Body of pancreas (tissue), 4 donors: ENCODE results near the gene HIPK3. TPM values are rescaled to one million over a fixed set of nuclear protein-coding genes. Genes with fewer than 3 reads are reported as not detected.

Experiments
- ATAC-seq: fragments of 150-250 bp; one replicate; pipeline ENCODE4 v1.9.1; 2016
- DNase-seq, 4 donors: peaks; one replicate each; pipeline ENCODE4 v3.0.0-alpha.2; 2019
- H3K27ac ChIP-seq, 4 donors: fragments of 200-600 bp; sonication (generic); 1 replicate in 3 of 4; 2 replicates in 1 of 4; pipeline versions ENCODE4 v1.5.1 to v1.6.1; 2016 to 2019; ENCODE audit warnings: mild to moderate bottlenecking in 1 of 4, mixed read lengths in 1 of 4, moderate library complexity in 1 of 4
- H3K27me3 ChIP-seq, 2 donors: fragments of 200-600 bp; sonication (generic); one replicate each; pipeline ENCODE4 v1.6.0; 2016; ENCODE audit warnings: mild to moderate bottlenecking in 1 of 2
- H3K36me3 ChIP-seq, 2 donors: fragments of 200-600 bp; sonication (generic); replicated peaks in 1 of 2; 2 replicates each; pipeline ENCODE4 v1.5.1; 2016; ENCODE audit warnings: low read depth in 2 of 2; ENCODE audit not compliant: insufficient read depth in 1 of 2
- H3K4me1 ChIP-seq: fragments of 200-600 bp; sonication (generic); one replicate; pipeline ENCODE4 v1.6.0; 2016
- H3K4me3 ChIP-seq, 2 donors: fragments of 200-600 bp; sonication (generic); 1 replicate in 1 of 2; 2 replicates in 1 of 2; pipeline ENCODE4 v1.5.1; 2016 to 2019
- H3K9me3 ChIP-seq, 3 donors: fragments of 200-600 bp; sonication (generic); 1 replicate in 2 of 3; 2 replicates in 1 of 3; pipeline ENCODE4 v1.5.1; 2016
- CTCF ChIP-seq, 7 experiments: fragments of 450-650 bp in 4 of 7; fragments of 200-600 bp in 3 of 7; sonication (generic) in 3 of 7; IDR thresholded peaks; one replicate each; pipeline ENCODE4 v1.5.1; 2016 to 2019; ENCODE audit warnings: antibody characterized with exemption in 7 of 7
- POLR2A ChIP-seq, 3 donors: fragments of 450-650 bp; IDR thresholded peaks; one replicate each; pipeline ENCODE4 v1.6.1; 2016; ENCODE audit warnings: antibody characterized with exemption in 3 of 3, mild to moderate bottlenecking in 2 of 3
- WGBS, 2 donors: methylation state at CpG; one replicate each; pipeline ENCODE4 v1.1.5; 2017; 5-methylcytosine and 5-hydroxymethylcytosine counted together
- intact Hi-C: fragments of 100-400 bp; cut with DNase I; formaldehyde crosslinking; loops from one replicate; pipeline ENCODE4 v1.15.1; 2023
- total RNA-seq, 2 donors: library from RNA; depleted of rRNA; stranded (reverse); fragments of >200 nt; gene quantifications; one replicate each; pipeline ENCODE4 v1.1.0, GENCODE V29; 2016

Gene HIPK3
- 10 to 100 TPM; 51.7 to 57.1 TPM for total RNA-seq

- intact Hi-C loops: loop anchor here (10.0 kb wide), 1 partner anchor 67 kb away; no protein-coding TSS in a partner anchor
- ATAC-seq: peak; percentile 87
- WGBS, 2 donors: 0 to 1% methylated on average over 2 to 73 of the region's 85 CpGs
Measured at GRCh38 chr11:33257160-33257896, at the start of gene HIPK3. Gene HIPK3 (plus strand): TSS chr11:33257381.

GRCh38 chr11:33207408-33207985 lies 49.7 kb upstream of the HIPK3 start:
- Histone ChIP-seq H3K4me3 (no peak overlapping the region), H3K27ac (no peak overlapping the region), H3K27me3 (no peaks in the 10 kb centered on the region), H3K9me3 (no peaks in the 10 kb centered on the region), H3K36me3 (no peaks in the 10 kb centered on the region), H3K4me1 (no peaks in the 10 kb centered on the region)
- ATAC-seq: peak; percentile 15
- no peak for TF ChIP-seq CTCF (IDR thresholded peaks at IDR 0.05)
- no peak for TF ChIP-seq POLR2A (IDR thresholded peaks at IDR 0.05)
- WGBS, 2 donors: 53 to 54% methylated on average over 3 to 4 of the region's 4 CpGs
- intact Hi-C loops: no loop called here
- peak in 1 of 4 donors; percentile 8 for DNase-seq

More at GRCh38 chr11:33257160-33257896, at the start of gene HIPK3:
- H3K27me3 ChIP-seq: no peaks in the 10 kb centered on the region
- peaks cover 35% of the 10 kb centered on the region for H3K4me1 ChIP-seq
- peak within 1 kb of the TSS; percentile 100 for H3K27ac ChIP-seq
- no peaks in the 10 kb centered on the region for H3K36me3 ChIP-seq
- H3K9me3 ChIP-seq: no peaks in the 10 kb centered on the region
- peak within 1 kb of the TSS; percentile 36 to 46 for H3K4me3 ChIP-seq
- TF ChIP-seq CTCF (IDR thresholded peaks at IDR 0.05): peak in 6 of 7 experiments; percentile 19 to 82 (median 35)
- peak; percentile 91 to 92 (median 91) for TF ChIP-seq POLR2A (IDR thresholded peaks at IDR 0.05)
- peak; percentile 81 to 87 (median 84) for DNase-seq

- TF ChIP-seq CTCF (IDR thresholded peaks at IDR 0.05): no peak
- no peak for TF ChIP-seq POLR2A (IDR thresholded peaks at IDR 0.05)
- Histone ChIP-seq H3K9me3 (no peaks in the 10 kb centered on the region), H3K4me3 (no peak overlapping the region), H3K4me1 (no peaks in the 10 kb centered on the region), H3K27me3 (no peaks in the 10 kb centered on the region), H3K27ac (no peak overlapping the region), H3K36me3 (no peaks in the 10 kb centered on the region)
- DNase-seq: no peak
- intact Hi-C loops: no loop called here
- ATAC-seq: no peak
- 86 to 96% methylated on average over 1 of the region's 1 CpG for WGBS, 2 donors
Measured at GRCh38 chr11:33208150-33208549, 49.0 kb upstream of the HIPK3 start.

GRCh38 chr11:33211153-33211552 lies 46.0 kb upstream of the HIPK3 start:
- ATAC-seq (no peak), DNase-seq (peak in 1 of 4 donors; percentile 30)
- TF ChIP-seq POLR2A (IDR thresholded peaks at IDR 0.05): no peak
- TF ChIP-seq CTCF (IDR thresholded peaks at IDR 0.05): no peak
- Histone ChIP-seq H3K27me3 (no peaks in the 10 kb centered on the region), H3K36me3 (no peaks in the 10 kb centered on the region), H3K27ac (peak overlapping the region in 2 of 4 donors; percentile 36 to 72), H3K4me1 (no peaks in the 10 kb centered on the region), H3K9me3 (no peaks in the 10 kb centered on the region), H3K4me3 (no peak overlapping the region)
- intact Hi-C loops: no loop called here
- 57 to 65% methylated on average over 3 of the region's 3 CpGs for WGBS, 2 donors
